ENCODE data around the gene TAS1R3.
"Not testable (repeated sequence)": the region's sequence is repeated elsewhere in the genome, so short reads cannot be mapped to it uniquely, and the experiment has no call there.

The TAS1R3 gene

DNA sequence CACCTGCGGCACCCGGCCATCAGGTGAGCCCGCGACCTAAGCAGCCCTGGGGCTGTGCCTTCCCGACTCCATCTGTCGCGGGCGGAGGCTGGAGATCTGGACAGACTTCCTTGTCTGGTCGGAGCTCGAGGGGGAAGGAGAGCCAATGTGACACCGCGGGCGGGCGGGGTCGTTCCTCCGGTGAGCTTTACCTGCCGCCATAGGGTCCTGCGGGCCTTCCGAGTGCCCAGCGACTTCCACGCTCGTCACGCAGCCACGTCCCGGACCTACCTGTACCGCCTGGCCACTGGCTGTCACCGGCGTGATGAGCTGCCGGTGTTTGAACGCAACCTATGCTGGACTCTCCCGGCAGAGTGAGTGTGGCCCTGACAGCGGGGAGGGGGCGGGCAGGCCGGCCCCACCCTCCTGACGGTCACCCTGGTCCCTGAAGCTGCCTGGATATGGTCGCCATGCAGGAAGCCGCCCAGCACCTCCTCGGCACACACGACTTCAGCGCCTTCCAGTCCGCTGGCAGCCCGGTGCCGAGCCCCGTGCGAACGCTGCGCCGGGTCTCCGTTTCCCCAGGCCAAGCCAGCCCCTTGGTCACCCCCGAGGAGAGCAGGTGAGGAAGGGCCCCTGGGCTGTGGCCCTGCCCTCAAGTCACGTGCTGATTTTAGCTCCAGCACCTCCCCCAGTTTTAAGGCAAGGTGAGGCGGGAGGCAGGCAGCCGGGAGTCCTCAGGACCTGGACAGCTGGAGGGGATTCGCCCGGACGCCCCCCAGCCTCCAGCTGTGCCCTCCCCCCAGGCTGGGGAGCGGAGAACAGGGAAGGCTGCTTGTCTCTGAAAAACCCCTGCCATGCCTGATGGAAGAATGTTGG, 21.6 kb upstream of the TAS1R3 start:
- no peak for DNase-seq (ENCODE audit: low spot score)

DNA sequence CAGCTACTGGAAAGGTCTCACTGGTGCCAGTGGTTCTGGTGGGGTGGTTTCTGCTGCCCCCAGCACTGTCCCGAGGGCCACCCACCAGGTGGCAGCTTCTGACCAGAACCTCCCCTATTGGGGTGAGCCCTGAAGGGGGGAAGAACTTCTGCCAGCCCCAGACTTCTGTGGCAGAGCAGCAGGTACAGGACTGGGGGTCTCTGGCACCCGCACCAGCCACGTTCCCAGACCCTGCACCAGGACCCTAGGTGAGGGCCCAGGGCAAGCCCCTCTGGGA, 21.0 kb upstream of the TAS1R3 start:
- DNase-seq (ENCODE audit: low spot score): no peak

DNA sequence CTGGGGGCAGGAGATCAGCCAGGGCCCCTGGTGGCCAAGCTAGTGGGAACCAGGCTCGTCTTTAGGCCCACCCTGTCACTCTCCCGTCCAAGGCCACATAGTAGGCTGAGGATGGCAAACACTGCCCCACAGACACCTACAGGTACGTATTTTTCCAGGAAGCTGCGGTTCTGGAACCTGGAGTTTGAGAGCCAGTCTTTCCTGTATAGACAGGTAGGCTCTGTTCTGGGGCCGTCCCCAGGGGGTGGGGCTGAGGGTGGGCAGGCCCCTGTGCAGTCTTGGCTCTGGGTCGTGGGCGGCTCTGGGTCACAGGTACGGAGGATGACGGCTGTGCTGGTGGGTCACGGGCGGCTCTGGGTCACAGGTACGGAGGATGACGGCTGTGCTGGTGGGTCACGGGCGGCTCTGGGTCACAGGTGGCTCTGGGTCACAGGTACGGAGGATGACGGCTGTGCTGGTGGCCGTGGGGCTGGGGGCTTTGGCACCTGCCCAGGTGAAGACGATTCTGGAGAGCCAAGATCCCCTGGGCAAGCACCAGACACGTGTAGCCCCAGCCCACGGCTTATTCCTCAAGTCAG, 20.5 kb upstream of the TAS1R3 start:
- DNase-seq (ENCODE audit: low spot score): no peak

DNA sequence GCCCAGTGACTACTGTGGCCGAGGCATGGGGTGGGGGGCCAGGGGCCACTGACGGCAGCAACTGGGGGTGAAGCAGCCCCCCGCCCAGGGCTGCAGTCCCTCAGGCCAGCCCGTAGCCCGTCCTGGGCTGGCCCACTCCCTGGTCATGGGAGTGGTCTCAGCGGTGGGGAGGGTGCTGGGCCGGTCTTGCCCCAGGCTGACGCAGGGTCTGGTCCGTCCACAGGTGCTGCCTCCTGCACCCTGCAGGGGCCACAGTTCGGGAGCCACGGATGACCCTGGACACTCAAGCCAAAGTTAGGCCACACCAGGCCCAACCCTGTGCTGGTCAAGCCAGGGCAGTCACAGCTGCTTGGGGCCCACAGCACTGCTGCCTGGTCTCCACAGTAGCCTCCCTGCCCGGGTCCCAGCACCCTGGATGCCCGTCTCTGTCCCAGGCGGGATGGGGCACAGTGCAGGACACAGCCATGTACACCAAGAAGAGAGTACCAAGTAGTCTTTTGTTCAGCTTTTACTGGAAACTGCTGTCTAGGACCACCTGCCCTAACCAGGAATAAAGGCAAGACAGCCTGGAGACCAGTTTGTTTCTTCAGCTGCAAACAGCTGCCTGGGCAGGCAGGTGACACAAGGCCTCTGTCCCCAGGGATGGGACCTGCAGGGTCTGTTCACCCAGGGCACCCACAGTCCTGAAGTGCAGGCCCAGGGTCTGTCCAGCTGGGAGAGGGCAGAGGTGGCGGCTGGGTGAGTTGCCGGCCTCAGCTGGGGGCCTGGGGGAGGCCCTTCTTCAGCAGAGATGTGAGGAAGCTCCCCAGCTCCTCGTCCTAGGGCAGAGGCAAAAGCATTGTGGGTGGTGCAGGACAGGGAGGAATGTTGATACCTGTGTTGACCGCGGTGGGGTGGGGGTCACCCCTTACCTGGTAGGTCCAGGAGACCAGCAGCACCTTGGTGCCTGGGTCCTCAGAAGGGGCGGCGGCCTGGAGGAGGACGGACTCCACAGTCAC, 19.7 kb upstream of the TAS1R3 start:
- DNase-seq (ENCODE audit: low spot score): no peak

DNA sequence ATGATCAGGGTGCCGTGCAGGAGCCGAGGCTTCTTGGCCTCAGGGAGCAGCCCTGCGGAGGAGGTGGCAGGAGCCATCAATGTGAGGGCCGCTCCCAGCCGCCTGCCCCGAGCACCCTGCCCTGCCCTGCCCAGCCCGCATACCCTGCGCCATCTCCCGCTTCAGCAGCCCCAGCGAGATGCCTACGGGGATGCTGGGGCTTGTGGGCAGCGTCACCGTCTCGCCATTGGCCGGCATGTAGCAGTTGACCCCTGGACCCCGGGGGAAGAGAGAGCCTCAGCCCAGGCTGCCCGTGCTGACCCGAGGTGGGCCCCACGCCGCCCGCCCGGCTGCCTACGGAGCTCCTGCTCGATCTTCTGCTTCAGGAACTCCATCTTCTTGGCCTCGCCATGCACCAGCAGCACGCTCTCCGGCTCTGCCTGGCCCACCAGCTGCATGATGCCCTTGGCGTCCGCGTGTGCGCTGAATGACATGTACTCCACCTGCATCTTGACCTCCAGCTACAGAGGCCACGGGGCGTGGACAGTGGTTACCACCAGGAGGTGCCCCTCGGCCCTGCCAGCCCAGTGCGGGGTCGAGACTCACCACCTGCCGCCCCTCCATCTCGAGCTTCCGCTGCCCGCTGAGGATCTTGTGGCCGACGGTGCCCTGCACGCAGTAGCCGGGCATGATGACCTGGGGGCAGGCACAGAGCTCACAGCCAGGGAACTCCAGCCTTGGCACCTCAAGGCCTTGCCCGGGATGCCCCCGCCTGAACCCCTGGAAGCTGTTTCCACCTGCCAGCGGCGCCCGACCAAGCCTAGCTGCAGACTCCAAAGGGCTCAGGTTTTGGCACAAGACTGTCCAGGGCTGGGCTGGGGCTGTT, 18.4 kb upstream of the TAS1R3 start:
- no peak for DNase-seq (ENCODE audit: low spot score)

DNA sequence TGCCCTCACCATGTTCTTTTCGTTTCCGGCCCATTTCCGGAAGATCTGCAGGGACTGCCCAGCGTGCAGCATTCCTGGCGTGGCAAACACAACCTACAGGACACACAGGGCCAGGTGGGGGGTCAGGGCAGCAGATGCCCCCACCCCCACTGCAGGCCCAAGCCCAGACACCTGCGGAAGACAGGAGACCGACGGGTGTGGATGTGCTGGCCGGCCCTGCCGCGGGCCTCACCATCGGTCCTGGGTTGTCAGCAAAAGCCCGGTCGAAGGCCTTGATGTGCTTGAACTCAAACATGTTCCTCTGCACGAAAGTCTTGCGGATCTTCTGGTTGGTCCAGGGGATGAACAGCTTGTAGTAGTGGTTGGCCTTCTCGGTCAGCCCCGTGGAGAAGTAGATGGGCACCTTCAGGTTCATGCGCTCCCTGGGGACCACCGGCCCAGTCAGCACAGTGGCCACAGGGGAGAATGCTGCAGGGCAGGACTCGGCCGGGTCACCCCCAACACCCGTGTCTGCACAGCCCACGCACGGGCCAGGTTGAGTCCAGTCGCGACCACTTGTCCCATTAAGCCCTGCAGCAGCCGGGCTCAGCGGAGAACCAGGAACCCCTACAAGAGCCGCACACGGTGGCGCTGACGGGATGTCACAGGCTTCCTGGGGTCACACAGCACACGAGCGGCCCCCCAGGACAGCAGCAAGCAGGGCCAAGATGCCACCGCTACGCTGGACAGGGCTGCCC, 17.4 kb upstream of the TAS1R3 start:
- DNase-seq (ENCODE audit: low spot score): no peak

DNA sequence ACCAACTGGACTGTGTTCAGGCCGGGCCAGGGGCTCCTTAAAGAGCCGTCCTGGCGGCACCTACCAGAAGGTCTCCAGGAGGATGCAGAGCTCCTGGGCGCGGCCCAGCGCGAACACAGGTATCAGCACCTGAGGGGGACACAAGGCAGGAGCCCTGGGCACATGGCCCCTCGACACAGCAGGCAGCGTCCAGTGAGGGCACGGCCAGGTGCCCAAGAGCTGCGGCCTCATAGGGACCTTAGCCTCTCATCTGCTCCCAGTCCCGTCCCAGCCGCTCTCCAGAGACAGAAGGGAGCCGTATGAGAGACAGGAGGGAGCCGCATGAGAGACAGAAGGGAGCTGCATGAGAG, 16.9 kb upstream of the TAS1R3 start:
- DNase-seq (ENCODE audit: low spot score): no peak

DNA sequence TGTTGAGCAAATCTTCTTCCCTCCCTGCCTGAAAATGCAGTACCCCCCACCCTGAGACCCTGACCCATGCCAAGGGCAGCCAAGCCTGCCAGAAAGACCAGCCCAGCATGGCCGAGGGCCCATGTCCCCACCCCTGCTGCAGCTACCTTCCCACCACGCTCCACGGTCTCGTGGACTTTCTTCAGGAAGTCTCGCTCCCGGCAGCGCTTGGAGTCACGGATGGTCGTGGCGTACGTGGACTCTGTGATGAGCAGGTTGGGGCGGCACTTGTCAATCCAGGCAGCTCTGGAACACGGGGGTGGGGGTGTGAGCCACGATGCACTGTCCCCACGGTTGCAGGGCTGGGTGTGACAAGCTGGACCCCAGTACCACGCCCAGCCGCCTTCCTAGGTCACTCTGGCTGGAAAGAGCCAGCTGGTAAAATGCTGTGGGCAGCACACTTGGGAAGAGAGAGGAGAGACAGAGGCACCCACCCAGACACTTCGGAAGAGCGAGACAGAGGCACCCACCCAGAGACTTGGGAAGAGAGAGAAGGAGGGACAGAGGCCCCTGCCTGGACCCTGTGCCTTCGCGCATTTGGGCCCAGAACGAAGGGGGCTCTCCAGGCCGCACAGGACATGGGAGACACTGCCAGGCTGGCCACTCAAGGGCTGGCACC, 16.3 kb upstream of the TAS1R3 start:
- no peak for DNase-seq (ENCODE audit: low spot score)

DNA sequence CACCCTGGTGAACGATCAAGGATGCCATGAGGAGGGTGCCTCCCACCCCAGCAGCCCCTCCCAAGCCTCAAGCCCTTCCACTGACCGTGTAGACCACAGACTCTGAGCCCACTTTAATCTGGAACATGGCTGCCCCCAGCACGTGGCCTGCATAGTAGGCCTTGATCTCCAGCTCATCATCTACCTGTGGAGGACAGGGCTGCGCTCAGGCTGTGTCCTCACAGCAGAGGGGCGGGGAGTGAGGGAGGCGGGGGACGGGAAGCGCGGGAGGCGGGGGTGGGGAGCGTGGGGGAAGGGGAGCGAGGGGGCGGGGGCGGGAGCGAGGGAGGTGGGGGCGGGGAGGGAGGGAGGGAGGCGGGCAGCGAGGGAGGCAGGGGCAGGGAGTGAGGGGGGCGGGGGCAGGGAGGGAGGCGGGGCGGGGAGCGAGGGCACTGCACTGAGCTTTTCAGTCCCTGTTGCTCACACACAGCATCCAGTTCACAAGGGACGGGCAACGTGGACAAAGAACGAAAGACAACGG, 15.6 kb upstream of the TAS1R3 start:
- no peak for DNase-seq (ENCODE audit: low spot score)

DNA sequence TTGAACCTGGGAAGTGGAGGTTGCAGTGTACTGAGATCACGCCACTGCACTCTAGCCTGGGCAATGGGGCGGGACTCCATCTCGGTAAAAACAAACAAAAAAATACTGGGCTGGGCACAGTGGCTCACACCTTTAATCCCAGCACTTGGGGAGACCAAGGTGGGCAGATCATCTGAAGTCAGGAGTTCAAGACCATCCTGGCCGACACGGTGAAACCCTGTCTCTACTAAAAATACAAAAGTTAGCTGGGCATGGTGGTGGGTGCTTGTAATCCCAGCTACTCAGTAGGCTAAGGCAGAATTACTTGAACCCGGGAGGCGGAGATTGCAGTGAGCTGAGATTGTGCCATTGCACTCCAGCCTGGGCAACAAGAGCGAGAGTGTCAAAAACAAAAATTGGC, 14.9 kb upstream of the TAS1R3 start:
- DNase-seq (ENCODE audit: low spot score): not testable (repeated sequence)

DNA sequence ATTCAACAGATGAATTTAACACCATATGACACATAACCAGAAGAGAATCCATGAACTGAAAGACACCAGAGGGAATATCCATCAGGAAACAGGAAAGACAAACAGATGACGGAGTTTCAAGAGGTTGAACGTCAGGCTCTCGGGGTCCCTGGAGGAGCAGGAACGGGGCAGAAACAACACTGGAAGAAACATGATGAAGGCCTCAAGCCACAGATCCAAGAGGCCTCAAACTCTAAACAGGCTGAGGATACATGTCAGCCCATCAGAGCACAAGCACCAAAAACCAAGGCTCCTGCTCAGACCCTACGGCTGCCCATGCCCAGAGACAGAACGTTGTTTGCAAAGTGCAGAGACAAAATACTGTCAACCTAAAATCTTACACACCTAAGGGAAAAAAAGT, 13.7 kb upstream of the TAS1R3 start:
- DNase-seq (ENCODE audit: low spot score): no peak

DNA sequence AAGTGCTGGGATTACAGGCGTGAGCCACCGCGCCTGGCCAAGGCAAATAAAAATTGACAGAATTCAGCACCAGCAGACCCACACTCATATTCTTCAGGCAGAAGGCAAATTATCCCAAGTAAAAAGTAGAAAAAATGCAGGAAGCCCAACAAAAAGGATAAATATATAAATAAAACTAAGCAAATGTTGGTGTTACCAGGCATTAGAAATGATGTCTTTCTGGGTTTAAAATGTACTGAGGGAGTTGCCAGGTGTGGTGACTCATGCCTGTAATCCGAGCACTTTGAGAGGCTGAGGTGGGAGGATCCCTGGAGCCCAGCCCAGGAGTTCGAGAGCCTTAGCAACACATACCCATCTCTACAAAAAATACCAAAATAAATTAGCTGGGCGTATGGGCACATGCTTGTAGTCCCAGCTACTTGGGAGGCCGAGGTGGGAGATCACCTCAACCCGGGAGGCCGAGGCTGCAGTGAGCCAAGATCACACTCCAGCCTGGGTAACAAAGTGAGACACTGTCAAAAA, 12.9 kb upstream of the TAS1R3 start:
- DNase-seq (ENCODE audit: low spot score): no peak

DNA sequence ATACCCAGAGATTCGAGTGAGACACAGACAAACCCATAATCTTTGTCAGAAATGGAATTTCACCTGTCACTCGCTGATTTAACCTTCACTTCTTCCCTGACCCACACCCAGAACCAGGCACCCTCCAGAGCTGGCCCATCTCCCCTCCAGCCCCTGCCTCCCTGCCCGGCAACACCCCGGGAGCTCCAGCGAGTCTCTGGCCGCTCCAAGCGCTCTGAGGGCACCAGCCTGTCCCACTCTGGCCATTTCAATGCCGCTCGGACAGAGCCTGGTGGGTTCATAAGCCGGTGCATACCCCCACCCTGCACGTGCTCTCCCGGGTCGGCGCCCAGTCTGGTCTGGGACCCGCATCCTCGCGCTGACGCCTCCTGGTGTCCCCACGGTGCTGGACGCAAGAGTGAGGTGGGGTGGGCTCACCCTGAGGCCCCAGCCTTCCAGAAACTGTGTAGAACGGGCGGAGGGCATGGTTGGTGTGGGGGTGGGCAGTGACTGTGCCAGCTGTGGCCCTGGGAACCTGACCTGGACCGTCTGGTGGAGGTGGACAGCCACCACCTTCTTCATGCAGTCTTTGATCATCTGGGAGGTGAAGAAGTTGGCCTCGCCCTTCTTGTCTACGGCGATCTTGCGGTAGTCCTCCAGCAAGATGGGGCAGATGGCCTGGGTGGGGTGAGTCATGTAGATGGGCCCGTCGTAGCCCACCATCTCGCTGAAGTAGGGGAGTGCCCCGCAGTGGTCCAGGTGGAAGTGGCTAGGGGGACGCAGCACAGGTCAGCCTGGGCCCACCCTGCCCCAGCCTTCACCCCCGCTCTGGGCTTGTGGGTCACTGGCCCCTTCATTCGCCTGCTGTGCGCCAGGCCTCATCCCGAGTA, 12.1 kb upstream of the TAS1R3 start:
- DNase-seq (ENCODE audit: low spot score): no peak

DNA sequence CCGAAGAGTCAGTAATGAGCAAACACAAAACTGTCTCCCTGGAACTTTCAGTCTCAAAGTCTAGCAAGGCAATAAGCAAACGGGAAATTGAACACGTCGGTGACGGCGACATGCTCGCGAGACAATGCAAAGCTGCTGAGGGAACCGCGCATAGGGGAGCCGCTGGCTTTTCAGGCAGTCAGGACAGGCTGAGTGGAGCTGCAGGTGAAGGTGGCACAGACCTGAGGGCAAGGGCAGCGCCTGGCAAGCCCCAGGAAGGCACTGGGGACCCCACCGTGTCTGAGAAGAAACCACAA, 11.5 kb upstream of the TAS1R3 start:
- DNase-seq (ENCODE audit: low spot score): no peak

DNA sequence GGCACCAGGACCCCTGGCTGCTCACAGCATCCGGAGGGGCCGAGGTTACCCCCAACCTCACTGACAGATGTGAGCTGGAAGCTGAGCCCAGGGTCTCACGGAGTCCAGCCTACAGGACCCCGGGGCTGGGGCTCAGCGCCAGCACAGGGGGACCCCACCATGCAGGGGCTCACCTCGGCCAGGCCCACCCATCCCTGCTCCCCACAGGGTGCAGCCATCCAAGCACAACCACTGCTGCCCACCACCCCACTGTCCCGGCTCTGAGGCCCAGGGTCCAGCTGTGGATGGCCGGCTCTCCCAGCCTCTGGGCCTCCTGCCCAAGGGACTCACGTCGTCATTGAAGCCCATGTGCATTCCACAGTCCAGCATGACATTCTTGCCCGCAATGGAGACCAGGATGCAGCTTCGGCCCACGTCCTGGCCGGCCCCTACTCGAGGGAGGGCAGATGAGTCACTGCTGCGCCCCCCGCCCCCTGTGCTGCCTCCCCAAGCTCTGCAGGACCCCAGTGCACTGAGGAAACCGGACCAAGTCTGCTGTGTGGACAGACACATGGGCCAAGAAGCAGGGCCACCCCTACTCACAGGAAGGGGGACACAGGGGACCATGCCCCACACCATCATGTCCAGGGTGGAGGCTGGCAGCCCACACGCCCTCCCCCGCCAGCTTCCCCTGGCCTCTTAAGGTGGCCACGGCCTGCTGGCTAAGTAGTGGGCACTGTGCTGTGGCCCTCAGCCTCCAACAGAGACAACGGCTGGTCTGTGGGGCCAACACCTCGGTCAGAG, 10.2 kb upstream of the TAS1R3 start:
- DNase-seq (ENCODE audit: low spot score): no peak

DNA sequence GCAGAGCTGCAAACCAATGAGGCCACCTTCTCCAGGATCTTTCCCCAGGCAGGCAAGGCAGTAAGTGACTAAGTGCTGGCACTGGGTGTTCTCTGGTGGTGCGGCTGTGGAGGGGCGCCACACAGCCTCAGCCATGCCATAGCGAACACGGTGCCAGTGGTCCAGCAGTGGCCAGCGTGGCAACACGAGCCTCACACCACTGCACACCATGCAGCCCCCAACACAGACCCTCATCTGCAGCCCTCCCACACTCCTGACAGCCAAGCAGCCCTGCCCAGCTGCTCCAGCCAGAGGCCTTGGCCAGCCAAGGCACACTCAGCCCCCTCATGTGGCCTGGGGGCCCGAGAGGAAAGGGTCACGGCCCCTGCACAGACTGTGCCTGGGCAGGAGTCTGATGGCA, 9.6 kb upstream of the TAS1R3 start:
- no peak for DNase-seq (ENCODE audit: low spot score)

DNA sequence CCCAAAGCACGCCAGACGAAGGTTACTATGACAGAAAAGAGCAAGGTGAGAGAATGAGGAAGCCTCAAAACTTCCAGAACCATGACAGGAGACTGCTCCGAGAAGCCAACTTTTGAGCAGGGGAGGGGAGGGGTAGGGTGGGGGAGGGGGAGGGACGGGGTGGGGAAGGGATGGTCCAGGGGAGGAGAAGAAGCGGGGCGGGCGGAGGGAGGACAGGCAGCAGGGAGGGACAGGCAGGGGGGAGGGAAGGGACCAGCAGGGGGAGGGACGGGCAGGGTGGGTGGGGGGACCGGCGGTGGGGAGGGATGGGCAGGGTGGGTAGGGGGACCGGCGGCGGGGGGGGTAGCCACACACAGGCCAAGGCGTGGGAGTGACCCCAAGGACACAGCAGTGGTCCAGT, 8.7 kb upstream of the TAS1R3 start:
- DNase-seq (ENCODE audit: low spot score): no peak

DNA sequence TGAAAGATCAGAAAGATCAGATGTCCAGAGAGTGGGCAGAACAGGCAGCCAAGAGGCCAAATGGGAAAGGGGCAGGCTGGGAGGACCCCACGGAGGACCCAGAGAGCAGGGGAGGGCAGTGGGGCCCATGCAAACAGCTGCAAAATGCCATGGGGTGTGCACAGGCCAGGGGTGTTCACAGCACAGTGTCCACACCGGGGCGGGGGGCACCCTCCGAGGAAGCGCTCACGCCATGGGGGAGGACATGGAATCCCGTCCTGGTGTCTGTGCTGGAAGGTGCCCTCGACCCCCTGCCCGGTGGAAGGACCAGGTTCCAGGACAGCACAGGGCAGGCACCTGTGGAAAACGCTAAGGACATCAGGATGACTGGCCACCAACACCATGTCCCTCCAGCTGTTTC, 8.1 kb upstream of the TAS1R3 start:
- no peak for DNase-seq (ENCODE audit: low spot score)

DNA sequence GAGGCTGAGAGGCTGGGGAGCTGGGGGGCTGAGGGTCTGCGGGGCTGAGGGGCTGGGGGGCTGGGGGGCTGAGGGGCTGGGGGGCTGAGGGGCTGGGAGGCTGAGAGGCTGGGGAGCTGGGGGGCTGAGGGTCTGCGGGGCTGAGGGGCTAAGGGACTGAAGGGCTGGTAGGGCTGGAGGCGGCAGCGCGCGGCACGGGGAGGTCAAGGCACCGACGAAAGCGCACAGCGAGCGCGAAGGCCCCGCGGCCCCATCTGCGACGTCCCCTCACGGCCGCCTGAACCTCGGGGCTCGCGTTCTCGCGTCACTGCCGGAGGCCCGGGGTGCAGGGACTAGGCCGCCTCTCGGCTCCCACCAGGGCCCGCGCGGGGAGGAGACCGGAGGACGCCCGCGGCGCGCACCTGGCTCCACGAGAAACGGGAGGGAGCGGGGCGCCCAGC, 7.0 kb upstream of the TAS1R3 start:
- no peak for DNase-seq (ENCODE audit: low spot score)
